Measurements from ENCODE around the gene RERGL. TPM values are rescaled to one million over a fixed set of nuclear protein-coding genes. Genes with fewer than 3 reads are reported as not detected.

The RERGL gene
- total RNA-seq, 1 experiment from 2014 or later, result not detected

- Mint-ChIP-seq H3K27ac (no peak overlapping the region), H3K4me1 (no peaks in the 10 kb centered on the region), H3K9me3 (peaks cover 42% of the 10 kb centered on the region), H3K4me3 (no peak overlapping the region), H3K27me3 (ENCODE audit: low read depth) (no peaks in the 10 kb centered on the region), H3K36me3 (peaks cover 6% of the 10 kb centered on the region; the same call in 1 of the 2 replicates)
- ChIA-PET CTCF (no interaction called here), POLR2A (no interaction called here)
- ATAC-seq, result no peak
- no peak for DNase-seq (ENCODE audit: low spot score)
- TF ChIP-seq FOXP1 (CRISPR knock-in tag; IDR thresholded peaks at IDR 0.05; ENCODE audit: borderline replicate concordance), result no peak
These were observed 11.1 kb upstream of the RERGL start for GRCh38 chr12:18101043-18101442.

GRCh38 chr12:18084080-18084479, 5.9 kb downstream of the RERGL start:
- ChIA-PET POLR2A (no interaction called here), CTCF (interaction anchor here (0.6 kb wide), 1 partner anchor 182 kb away, joined by 3 read pairs; no protein-coding TSS in a partner anchor)
- TF ChIP-seq AR (CRISPR knock-in tag; IDR thresholded peaks at IDR 0.05) (no peak), ERG (CRISPR knock-in tag; IDR thresholded peaks at IDR 0.05) (no peak), ZNF263 (CRISPR knock-in tag; IDR thresholded peaks at IDR 0.05; ENCODE audit: low read depth) (no peak), ZNF138 (CRISPR knock-in tag; conservative IDR thresholded peaks at IDR 0.05) (no peak), ZBTB21 (CRISPR knock-in tag; IDR thresholded peaks at IDR 0.05; ENCODE audit: borderline replicate concordance) (no peak), CTCF (IDR thresholded peaks at IDR 0.05) (no peak), ZNF232 (CRISPR knock-in tag; IDR thresholded peaks at IDR 0.05) (no peak), MXD4 (CRISPR knock-in tag; IDR thresholded peaks at IDR 0.05; ENCODE audit: borderline replicate concordance) (no peak)
- TF ChIP-seq, protein P1, sequence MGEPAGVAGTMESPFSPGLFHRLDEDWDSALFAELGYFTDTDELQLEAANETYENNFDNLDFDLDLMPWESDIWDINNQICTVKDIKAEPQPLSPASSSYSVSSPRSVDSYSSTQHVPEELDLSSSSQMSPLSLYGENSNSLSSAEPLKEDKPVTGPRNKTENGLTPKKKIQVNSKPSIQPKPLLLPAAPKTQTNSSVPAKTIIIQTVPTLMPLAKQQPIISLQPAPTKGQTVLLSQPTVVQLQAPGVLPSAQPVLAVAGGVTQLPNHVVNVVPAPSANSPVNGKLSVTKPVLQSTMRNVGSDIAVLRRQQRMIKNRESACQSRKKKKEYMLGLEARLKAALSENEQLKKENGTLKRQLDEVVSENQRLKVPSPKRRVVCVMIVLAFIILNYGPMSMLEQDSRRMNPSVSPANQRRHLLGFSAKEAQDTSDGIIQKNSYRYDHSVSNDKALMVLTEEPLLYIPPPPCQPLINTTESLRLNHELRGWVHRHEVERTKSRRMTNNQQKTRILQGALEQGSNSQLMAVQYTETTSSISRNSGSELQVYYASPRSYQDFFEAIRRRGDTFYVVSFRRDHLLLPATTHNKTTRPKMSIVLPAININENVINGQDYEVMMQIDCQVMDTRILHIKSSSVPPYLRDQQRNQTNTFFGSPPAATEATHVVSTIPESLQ (CRISPR knock-in tag; IDR thresholded peaks at IDR 0.05), result no peak
- Mint-ChIP-seq H3K36me3 (no peaks in the 10 kb centered on the region), H3K9me3 (peaks cover 8% of the 10 kb centered on the region), H3K4me3 (no peak overlapping the region), H3K27me3 (ENCODE audit: low read depth) (no peaks in the 10 kb centered on the region; the same call in 1 of the 2 replicates), H3K4me1 (no peaks in the 10 kb centered on the region), H3K27ac (no peak overlapping the region)
- DNase-seq (ENCODE audit: low spot score) (no peak), ATAC-seq (no peak)

GRCh38 chr12:18079541-18080246, 10.3 kb downstream of the RERGL start:
- Mint-ChIP-seq H3K4me3 (no peak overlapping the region), H3K36me3 (no peaks in the 10 kb centered on the region), H3K27me3 (ENCODE audit: low read depth) (peaks cover 22% of the 10 kb centered on the region), H3K4me1 (no peaks in the 10 kb centered on the region), H3K9me3 (no peaks in the 10 kb centered on the region), H3K27ac (no peak overlapping the region)
- no peak for ATAC-seq
- CTCF ChIA-PET, result no interaction called here
- POLR2A ChIA-PET, result no interaction called here
- no peak for DNase-seq (ENCODE audit: low spot score)
- no peak for TF ChIP-seq MAX (CRISPR knock-in tag; IDR thresholded peaks at IDR 0.05)
- no peak for TF ChIP-seq ETV6 (CRISPR knock-in tag; IDR thresholded peaks at IDR 0.05)
- TF ChIP-seq, protein P2, sequence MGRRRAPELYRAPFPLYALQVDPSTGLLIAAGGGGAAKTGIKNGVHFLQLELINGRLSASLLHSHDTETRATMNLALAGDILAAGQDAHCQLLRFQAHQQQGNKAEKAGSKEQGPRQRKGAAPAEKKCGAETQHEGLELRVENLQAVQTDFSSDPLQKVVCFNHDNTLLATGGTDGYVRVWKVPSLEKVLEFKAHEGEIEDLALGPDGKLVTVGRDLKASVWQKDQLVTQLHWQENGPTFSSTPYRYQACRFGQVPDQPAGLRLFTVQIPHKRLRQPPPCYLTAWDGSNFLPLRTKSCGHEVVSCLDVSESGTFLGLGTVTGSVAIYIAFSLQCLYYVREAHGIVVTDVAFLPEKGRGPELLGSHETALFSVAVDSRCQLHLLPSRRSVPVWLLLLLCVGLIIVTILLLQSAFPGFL (CRISPR knock-in tag; IDR thresholded peaks at IDR 0.05; ENCODE audit: borderline replicate concordance), result no peak
- no peak for TF ChIP-seq HMGA2 (CRISPR knock-in tag; IDR thresholded peaks at IDR 0.05)
- TF ChIP-seq TP53 (CRISPR knock-in tag; IDR thresholded peaks at IDR 0.05), result no peak
- no peak for TF ChIP-seq IRF2 (CRISPR knock-in tag; IDR thresholded peaks at IDR 0.05; ENCODE audit: borderline replicate concordance, low read depth)
- no peak for TF ChIP-seq TEAD4 (CRISPR knock-in tag; IDR thresholded peaks at IDR 0.05)
- TF ChIP-seq ELF4 (CRISPR knock-in tag; IDR thresholded peaks at IDR 0.05; ENCODE audit: low read depth), result no peak

Data from WTC11 (cell line).